Motor neuron (in vitro differentiated cells): ENCODE data around the gene SCCPDH. TPM values are rescaled to one million over a fixed set of nuclear protein-coding genes. Genes with fewer than 3 reads are reported as not detected.
"Not testable (repeated sequence)": the region's sequence is repeated elsewhere in the genome, so short reads cannot be mapped to it uniquely, and the experiment has no call there.

Experiments used
- ATAC-seq, 8 experiments: fragments of 200-7000 bp; cut with Tn5 transposase; replicated peaks in 6 of 8; 2 replicates each; pipeline ENCODE4 v1.8.0; 2021; ENCODE audit warnings: mild to moderate bottlenecking in 8 of 8, moderate library complexity in 8 of 8
- H3K27ac ChIP-seq, 2 donors: fragments of 250-450 bp; sonication (Bioruptor Pico); 2 replicates each; pipeline ENCODE4 v1.9.0; 2021; ENCODE audit warnings: antibody characterized with exemption in 2 of 2, mild to moderate bottlenecking in 2 of 2, moderate library complexity in 1 of 2
- H3K4me1 ChIP-seq, 2 donors: fragments of 250-450 bp; sonication (Bioruptor Pico); replicated peaks in 1 of 2; 2 replicates each; pipeline ENCODE4 v1.6.1; 2021; ENCODE audit warnings: antibody characterized with exemption in 2 of 2, mild to moderate bottlenecking in 2 of 2, moderate library complexity in 1 of 2
- H3K4me3 ChIP-seq, 5 donors: fragments of 250-450 bp; sonication (Bioruptor Pico); 2 replicates each; pipeline ENCODE4 v1.9.0; 2021; ENCODE audit warnings: antibody characterized with exemption in 5 of 5, mild to moderate bottlenecking in 5 of 5, moderate library complexity in 4 of 5
- WGBS, 10 experiments: fragments of 450-650 bp; shearing (Covaris generic); methylation state at CpG; one replicate each; pipeline ENCODE4 v1.0.0; 2022; 5-methylcytosine and 5-hydroxymethylcytosine counted together
- in situ Hi-C, 9 experiments: fragments of 400-800 bp; cut with MboI; loops; one replicate each; pipeline ENCODE4 v1.15.0; 2021; ENCODE audit warnings: low sequenced_read_pairs in 9 of 9, low pct_unique_long_range_greater_than_20kb in 2 of 9; ENCODE audit not compliant: unreplicated experiment in 9 of 9
- total RNA-seq, 8 experiments: library from RNA; unstranded; fragments of 300-600 nt; gene quantifications; 2 replicates each; pipeline versions ENCODE4 v1.2.3 to v1.2.4, GENCODE V29; 2022

The SCCPDH gene
- total RNA-seq, 8 experiments from 2014 or later = 13.9 to 60.5 (median 49.2) TPM

GRCh38 chr1:246805135-246805716 lies 81.0 kb downstream of the SCCPDH start:
- Histone ChIP-seq H3K27ac (no peak overlapping the region), H3K4me1 (no peaks in the 10 kb centered on the region), H3K4me3 (no peak overlapping the region)
- WGBS, 10 experiments = 20 to 100% (median 66%) methylated on average over 2 to 10 of the region's 10 CpGs; no CpG with 5 or more reads in 1 of the 10 experiments
- in situ Hi-C loops = no loop called here
- ATAC-seq = no peak

GRCh38 chr1:246809473-246809872 lies 85.3 kb downstream of the SCCPDH start:
- Histone ChIP-seq H3K4me3 (no peak overlapping the region), H3K4me1 (no peaks in the 10 kb centered on the region), H3K27ac (no peak overlapping the region)
- in situ Hi-C loops = no loop called here
- peak in 1 of 8 experiments; percentile 34 for ATAC-seq
- WGBS, 10 experiments = 50 to 100% (median 89%) methylated on average over 1 to 3 of the region's 6 CpGs; no CpG with 5 or more reads in 3 of the 10 experiments

GRCh38 chr1:246811985-246812384 lies 87.8 kb downstream of the SCCPDH start:
- no peak overlapping the region for H3K4me3 ChIP-seq
- in situ Hi-C loops = no loop called here
- no peak overlapping the region for H3K27ac ChIP-seq
- WGBS, 10 experiments = 0 to 100% (median 66%) methylated on average over 1 to 3 of the region's 3 CpGs; no CpG with 5 or more reads in 4 of the 10 experiments
- H3K4me1 ChIP-seq = no peaks in the 10 kb centered on the region
- ATAC-seq = no peak

- H3K4me1 ChIP-seq, H3K27ac ChIP-seq, H3K4me3 ChIP-seq, in situ Hi-C loops, ATAC-seq: not testable (repeated sequence)
- 54 to 100% (median 81%) methylated on average over 2 to 4 of the region's 4 CpGs; no CpG with 5 or more reads in 3 of the 10 experiments for WGBS, 10 experiments
These were observed 89.1 kb downstream of the SCCPDH start for GRCh38 chr1:246813325-246813724.

- no peak for ATAC-seq
- H3K27ac ChIP-seq = no peak overlapping the region
- 71 to 98% (median 82%) methylated on average over 5 to 13 of the region's 13 CpGs; no CpG with 5 or more reads in 3 of the 10 experiments for WGBS, 10 experiments
- in situ Hi-C loops = no loop called here
- no peak overlapping the region for H3K4me3 ChIP-seq
- no peaks in the 10 kb centered on the region for H3K4me1 ChIP-seq
These were observed 90.7 kb downstream of the SCCPDH start for GRCh38 chr1:246814890-246815289.

- Histone ChIP-seq H3K4me1 (no peaks in the 10 kb centered on the region), H3K4me3 (no peak overlapping the region), H3K27ac (no peak overlapping the region)
- in situ Hi-C loops = no loop called here
- no peak for ATAC-seq
- 37 to 100% (median 79%) methylated on average over 1 to 11 of the region's 11 CpGs; no CpG with 5 or more reads in 2 of the 10 experiments for WGBS, 10 experiments
These were observed 91.6 kb downstream of the SCCPDH start for GRCh38 chr1:246815693-246816270.

Other genes starting within 250 kb of the SCCPDH start
- 10 to 100 TPM in 7 of 8 experiments, 1 to 10 TPM in 1; 8.8 to 39.7 (median 29.1) TPM for gene SMYD3, start 217.1 kb upstream of the SCCPDH start, total RNA-seq
- gene TFB2M, start 158.1 kb upstream of the SCCPDH start, total RNA-seq = 10 to 100 TPM; 12.0 to 25.5 (median 18.3) TPM
- gene CNST, start 158.0 kb upstream of the SCCPDH start, total RNA-seq = 10 to 100 TPM; 11.6 to 56.4 (median 28.5) TPM
- gene AHCTF1, start 207.5 kb downstream of the SCCPDH start, total RNA-seq = 10 to 100 TPM; 25.6 to 50.4 (median 32.5) TPM